ENCODE data around the gene ACSL1. TPM values are rescaled to one million over a fixed set of nuclear protein-coding genes. Genes with fewer than 3 reads are reported as not detected.
A peak's percentile ranks its signal among the peaks of the same experiment; 100 is the strongest.

Gene ACSL1
- total RNA-seq, 1 donor: 26.2 TPM

- DNase-seq (ENCODE audit: low read depth): no peak
- H3K4me3 ChIP-seq (ENCODE audit: low read depth, low read length): no peak overlapping the region
- TF ChIP-seq CTCF (IDR thresholded peaks at IDR 0.05; ENCODE audit: insufficient read depth, low read length): no peak
Measured at GRCh38 chr4:184808713-184809050, 17.1 kb downstream of the ACSL1 start.

GRCh38 chr4:184807797-184808712 lies 17.7 kb downstream of the ACSL1 start:
- no peak overlapping the region for H3K4me3 ChIP-seq (ENCODE audit: low read depth, low read length)
- TF ChIP-seq CTCF (IDR thresholded peaks at IDR 0.05; ENCODE audit: insufficient read depth, low read length): no peak
- peak; percentile 72 for DNase-seq (ENCODE audit: low read depth)

- no peak overlapping the region for H3K4me3 ChIP-seq (ENCODE audit: low read depth, low read length)
- peak; percentile 22 for DNase-seq (ENCODE audit: low read depth)
- TF ChIP-seq CTCF (IDR thresholded peaks at IDR 0.05; ENCODE audit: insufficient read depth, low read length): no peak
Measured at GRCh38 chr4:184807256-184807655, 18.5 kb downstream of the ACSL1 start.

- no peak for TF ChIP-seq CTCF (IDR thresholded peaks at IDR 0.05; ENCODE audit: insufficient read depth, low read length)
- DNase-seq (ENCODE audit: low read depth): no peak
- H3K4me3 ChIP-seq (ENCODE audit: low read depth, low read length): no peak overlapping the region
Measured at GRCh38 chr4:184806711-184807110, 19.1 kb downstream of the ACSL1 start.

GRCh38 chr4:184806229-184806550 lies 19.6 kb downstream of the ACSL1 start:
- no peak for TF ChIP-seq CTCF (IDR thresholded peaks at IDR 0.05; ENCODE audit: insufficient read depth, low read length)
- no peak for DNase-seq (ENCODE audit: low read depth)
- H3K4me3 ChIP-seq (ENCODE audit: low read depth, low read length): no peak overlapping the region

- no peak for DNase-seq (ENCODE audit: low read depth)
- no peak overlapping the region for H3K4me3 ChIP-seq (ENCODE audit: low read depth, low read length)
- TF ChIP-seq CTCF (IDR thresholded peaks at IDR 0.05; ENCODE audit: insufficient read depth, low read length): no peak
Measured at GRCh38 chr4:184805462-184806228, 20.1 kb downstream of the ACSL1 start.

Data from fibroblast of the aortic adventitia (primary cell).